ENCODE data around the gene POLD1.
"Not testable (repeated sequence)": the region's sequence is repeated elsewhere in the genome, so short reads cannot be mapped to it uniquely, and the experiment has no call there.

Gene POLD1

DNA sequence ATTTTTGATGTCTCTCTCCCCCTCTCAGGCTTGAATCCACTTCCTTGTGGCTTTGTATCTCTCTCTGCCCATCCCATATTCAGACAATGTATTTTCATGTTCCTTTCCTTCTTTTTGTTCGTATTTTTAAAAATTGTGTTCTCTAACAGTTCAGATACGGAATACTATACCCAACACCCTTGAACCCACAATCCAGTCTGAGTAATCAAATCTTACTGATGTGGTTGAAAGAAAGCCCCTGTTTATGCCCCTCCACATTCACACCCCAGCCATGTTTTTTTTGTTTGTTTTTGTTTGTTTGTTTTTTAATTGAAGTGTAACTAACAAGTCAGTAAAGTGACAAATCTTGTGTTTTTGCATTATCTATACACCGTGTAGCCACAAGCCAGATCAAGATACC is 36.0 kb downstream of the POLD1 start:
- no peak for DNase-seq

DNA sequence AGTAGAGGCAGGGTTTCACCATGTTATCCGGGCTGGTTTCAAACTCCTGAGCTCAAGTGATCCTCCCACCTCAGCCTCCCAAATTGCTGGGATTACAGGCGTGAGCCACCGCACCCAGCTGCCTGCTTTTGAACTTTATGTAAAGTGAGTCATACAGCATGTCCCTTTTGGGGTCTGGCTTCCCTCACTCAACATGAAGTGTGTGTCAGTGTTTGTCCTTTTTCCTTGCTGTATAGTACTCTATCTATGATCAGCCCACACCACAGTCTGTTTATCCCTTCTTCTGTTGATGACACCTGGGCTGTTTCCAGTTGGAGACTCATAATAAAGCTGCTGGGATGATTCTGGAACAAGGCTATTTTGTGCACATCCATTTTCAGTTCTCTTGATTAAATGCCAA is 36.7 kb downstream of the POLD1 start:
- DNase-seq: no peak

DNA sequence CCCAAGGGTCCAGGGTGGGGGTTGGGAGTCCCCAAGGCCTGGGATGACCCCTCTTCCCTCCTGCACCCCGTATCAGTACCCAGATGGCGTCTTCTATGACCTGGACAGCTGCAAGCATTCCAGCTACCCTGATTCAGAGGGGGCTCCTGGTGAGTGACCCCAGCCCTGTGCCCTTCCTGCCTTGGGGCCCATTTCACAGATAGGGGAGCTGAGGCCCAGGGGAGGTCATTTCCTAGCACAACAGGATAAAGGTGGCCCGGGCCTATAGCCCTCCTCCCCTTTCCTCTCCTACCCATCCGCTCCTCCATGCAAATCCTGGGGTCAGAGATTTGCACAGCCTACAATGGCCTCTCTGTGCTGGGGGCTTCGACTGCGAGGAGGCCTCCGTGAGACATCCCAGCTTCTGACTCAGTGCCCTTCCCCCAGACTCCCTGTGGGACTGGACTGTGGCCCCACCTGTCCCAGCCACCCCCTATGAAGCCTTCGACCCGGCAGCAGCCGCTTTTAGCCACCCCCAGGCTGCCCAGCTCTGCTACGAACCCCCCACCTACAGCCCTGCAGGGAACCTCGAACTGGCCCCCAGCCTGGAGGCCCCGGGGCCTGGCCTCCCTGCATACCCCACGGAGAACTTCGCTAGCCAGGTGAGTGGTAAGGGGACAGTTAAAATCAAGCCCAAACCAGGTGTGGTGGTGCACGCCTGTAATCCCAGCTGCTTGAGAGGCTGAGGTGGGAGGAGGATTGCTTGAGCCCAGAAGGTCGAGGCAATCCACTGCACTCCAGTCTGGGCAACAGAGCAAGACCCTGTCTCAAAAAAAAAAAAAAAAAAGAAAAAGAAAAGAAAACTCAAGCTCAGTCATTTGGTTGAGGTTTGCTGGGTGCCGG is 38.5 kb downstream of the POLD1 start:
- DNase-seq: no peak

GRCh38 chr19:50423279-50424113 is 39.3 kb downstream of the POLD1 start:
- DNase-seq: no peak

DNA sequence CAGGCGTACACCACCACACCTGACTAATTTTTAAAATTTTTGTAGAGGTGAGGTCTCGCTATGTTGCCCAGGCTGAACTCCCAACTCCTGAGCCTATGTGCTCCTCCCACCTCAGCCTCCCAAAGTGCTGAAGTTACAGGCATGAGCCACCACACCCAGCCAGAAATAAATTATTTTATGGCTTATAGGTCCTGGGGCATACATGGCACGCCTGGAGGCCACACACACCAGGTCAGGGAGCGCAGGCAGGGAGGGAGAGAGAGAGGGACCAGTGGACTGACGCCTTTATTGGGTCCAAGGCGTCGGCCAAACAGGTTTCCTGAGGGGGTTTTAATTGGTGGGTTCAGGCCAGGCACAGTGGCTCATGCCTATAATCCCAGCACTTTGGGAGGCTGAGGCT is 41.4 kb downstream of the POLD1 start:
- no peak for DNase-seq

- DNase-seq: no peak
Observed at GRCh38 chr19:50427318-50427925, 43.3 kb downstream of the POLD1 start.

GRCh38 chr19:50427997-50428425 is 43.9 kb downstream of the POLD1 start:
- no peak for DNase-seq

GRCh38 chr19:50428772-50429463 is 44.8 kb downstream of the POLD1 start:
- no peak for DNase-seq

- no peak for DNase-seq
Observed at GRCh38 chr19:50430888-50431342, 46.8 kb downstream of the POLD1 start.

DNA sequence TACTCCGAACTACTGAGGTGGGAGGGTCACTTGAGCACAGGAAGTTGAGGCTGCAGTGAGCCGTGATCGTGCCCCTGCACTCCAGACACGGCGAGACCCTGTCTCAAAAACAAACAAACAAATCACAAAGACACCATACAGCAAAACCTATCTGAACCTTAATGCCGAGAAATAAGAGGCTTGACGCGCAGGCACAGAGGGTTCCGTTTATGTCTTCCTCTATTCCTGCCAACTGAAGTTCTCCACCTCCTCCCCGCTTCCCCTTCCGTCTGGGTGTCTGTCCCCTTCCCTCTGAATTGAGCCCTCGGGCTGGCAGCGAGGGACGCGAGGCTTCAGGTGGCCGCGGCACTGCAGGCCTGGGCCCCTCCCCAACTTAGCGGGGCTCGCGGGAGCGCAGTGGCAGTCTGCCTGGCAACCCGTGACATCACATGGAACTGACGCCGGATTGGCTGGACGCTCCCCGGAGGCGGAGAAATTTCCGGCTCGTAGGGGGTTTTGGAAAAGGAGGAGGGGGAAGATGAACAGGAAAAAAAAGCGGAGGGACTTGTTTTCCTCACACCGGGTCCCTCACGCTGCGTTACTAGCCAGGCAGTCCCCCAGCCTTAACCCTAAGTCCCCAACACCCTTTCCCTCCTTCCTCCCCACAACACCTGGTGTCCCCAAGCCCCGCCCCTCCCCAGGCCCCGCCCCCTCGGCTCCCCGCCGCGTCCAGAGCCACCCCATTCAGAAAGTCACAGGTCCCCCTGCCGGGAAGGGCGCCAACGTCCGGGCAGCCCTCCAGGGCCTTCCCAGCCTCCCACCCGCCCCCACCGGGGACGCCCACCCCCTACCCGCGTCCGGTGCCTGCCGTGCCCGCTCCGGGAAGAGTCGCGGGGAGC is 47.4 kb downstream of the POLD1 start:
- DNase-seq: peak; percentile 37

- no peak for DNase-seq
Observed at GRCh38 chr19:50432221-50433028, 48.3 kb downstream of the POLD1 start, which contains the start of gene MYBPC2. Gene MYBPC2 (plus strand): TSS chr19:50432892. CDS start chr19:50432954, 62 bp downstream.

GRCh38 chr19:50433201-50434180 is 49.3 kb downstream of the POLD1 start:
- no peak for DNase-seq

DNA sequence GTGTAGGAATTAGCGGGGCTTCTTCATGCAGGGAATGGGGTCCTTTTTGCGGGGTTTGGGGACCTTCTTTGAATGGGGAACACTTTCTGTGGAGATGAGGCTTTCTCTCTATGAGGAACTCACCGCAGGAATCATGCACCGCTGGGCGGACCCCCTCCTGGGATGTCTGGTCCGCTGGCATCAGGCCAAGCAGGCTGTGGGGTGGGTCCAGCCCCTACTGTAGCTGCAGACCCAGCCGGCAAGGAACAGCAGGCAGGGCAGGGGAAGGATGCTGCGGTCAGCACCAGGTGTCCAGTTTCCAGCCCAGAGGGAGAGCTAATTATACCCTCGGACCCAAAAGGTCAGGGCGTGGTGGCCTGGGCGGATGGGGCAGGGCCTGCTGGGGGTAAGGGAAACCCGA is 50.4 kb downstream of the POLD1 start:
- no peak for DNase-seq

- DNase-seq: no peak
Observed at GRCh38 chr19:50435221-50435620, 51.1 kb downstream of the POLD1 start.

- no peak for DNase-seq
Observed at GRCh38 chr19:50435627-50436026, 51.5 kb downstream of the POLD1 start.

DNA sequence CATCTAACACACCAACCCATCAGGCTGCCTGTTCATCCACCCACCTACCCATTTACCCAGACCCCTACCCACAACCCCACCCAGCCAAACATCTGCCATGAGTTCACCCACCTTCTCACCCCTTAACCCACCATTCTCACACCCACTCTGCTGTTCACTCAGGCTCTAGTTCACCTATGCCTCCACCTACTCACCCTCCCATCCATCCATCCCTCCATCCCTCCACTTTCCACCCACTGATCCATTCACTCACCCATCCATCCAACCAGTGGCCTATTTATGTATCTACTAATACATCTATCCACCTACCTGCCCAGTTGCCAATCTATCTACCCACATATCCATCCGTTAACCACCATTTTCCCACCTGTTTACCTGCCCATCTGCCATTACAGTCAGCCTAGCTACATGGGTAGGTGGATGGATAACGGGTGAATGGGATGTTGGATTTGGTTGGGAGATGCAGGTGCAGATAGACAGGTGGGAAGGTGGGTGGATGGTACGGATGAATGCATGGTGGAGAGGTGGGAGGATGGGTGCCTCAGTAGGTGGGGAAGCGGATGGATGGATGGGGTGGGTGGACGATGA is 53.8 kb downstream of the POLD1 start:
- no peak for DNase-seq

GRCh38 chr19:50439130-50439529 is 55.0 kb downstream of the POLD1 start:
- DNase-seq: not testable (repeated sequence)

GRCh38 chr19:50444059-50444458 is 59.9 kb downstream of the POLD1 start:
- no peak for DNase-seq

DNA sequence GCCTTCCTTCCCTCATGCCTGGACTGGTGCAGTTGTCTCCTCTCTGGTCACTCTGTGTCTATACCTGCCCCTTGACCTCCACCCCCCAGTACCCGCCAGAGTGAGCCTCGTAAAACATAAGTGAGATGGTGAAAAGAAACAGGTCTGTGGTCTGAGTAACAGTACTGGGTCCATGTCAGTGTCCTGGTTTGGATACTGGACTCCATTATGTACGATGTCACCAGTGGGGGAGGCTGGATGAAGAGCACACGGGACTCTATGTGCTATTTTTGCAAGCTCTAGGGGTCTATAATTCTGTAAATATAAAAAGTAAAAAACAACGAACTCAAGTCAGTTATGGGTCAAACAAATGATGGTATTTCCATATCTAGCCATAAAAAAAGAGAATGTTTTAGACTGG is 62.9 kb downstream of the POLD1 start:
- DNase-seq: no peak

Data from NK-92 treated with Interleukin-12 subunit alpha and Interleukin-12 subunit beta, amount 100 ng/mL, for 24 hours (cell line).